HG02678 (cell line): ENCODE data around the gene XYLT1.
"Not testable (repeated sequence)": the region's sequence is repeated elsewhere in the genome, so short reads cannot be mapped to it uniquely, and the experiment has no call there.

ENCODE experiments used
- ATAC-seq: cut with Tn5 transposase; IDR thresholded peaks from one replicate; pipeline ENCODE4 v1.9.1; 2021; ENCODE audit warnings: mild to moderate bottlenecking, moderate library complexity; ENCODE audit not compliant: unreplicated experiment

XYLT1 gene

DNA sequence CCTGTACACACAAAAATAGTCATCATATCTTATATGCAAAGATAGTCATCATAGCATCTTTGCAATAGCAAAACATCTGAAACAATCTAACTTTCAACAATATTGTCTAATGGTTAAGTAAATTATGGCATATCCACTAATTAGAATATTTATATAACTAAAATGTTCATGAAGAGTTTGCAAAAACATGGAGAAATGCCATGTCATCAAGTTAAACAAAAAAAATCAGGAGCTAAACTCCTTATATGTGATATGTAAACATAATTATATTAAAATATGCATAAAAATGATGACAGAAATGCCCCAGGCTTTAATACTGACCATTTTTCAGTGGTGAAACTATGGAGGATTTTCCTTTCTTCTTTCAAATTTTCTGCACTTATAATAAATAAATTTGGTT, 22.3 kb upstream of the XYLT1 start:
- no peak for ATAC-seq

GRCh38 chr16:17491140-17491662, 20.4 kb upstream of the XYLT1 start:
- no peak for ATAC-seq

GRCh38 chr16:17488506-17488905, 17.7 kb upstream of the XYLT1 start:
- ATAC-seq: no peak

DNA sequence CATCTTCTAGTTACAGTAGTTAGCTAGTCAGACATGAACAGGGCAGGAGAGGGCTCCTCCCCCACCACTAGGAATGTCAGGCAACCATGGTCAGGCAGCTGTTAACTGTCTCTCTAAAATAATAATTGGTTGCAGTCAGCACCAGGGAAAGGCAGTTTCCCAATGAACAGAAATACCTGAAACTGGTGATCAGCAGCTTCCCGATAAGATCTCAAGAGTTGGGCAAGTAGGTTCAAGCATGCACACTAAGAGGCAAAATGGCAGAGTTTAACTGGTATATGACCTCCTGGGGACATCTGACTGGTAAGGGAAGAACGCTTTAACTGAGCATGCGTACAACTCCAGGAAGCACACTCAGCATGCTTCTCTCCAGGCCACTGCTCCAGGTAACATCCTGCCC, 12.6 kb upstream of the XYLT1 start:
- no peak for ATAC-seq

GRCh38 chr16:17482341-17482740, 11.6 kb upstream of the XYLT1 start:
- not testable (repeated sequence) for ATAC-seq

GRCh38 chr16:17481736-17482135, 11.0 kb upstream of the XYLT1 start:
- no peak for ATAC-seq

DNA sequence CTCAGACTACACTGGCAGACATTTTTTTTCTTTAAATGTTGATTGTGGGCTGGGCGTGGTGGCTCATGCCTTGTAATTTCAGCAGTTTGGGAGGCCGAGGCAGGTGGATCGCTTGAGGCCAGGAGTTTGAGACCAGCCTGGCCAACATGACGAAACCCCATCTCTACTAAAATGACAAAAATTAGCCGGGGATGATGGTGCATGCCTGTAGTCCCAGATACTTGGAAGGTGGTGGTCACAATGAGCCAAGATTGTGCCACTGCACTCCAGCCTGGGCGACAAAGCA, 6.4 kb upstream of the XYLT1 start:
- not testable (repeated sequence) for ATAC-seq

- ATAC-seq: peak; percentile 60
Observed at GRCh38 chr16:17476414-17477259, 5.9 kb upstream of the XYLT1 start.

DNA sequence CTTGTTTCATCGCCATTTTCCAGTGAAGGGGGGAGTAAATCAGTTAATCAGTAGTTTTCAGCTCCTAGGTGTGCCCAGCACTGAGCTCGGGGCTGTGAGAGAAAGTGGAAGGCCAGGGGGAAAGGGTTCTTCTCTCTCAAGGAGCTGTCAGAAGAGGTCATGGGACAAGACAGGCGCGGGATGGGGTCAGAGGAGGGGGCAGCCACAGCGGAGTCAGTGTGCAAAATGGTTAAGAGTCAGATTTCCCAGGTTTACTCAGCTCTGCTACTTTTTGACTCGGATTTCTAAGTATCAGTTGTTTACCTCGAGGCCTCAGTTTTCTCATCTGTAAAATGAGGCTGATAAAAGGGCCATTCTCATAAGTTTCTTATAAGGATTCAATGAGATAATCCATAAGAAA, 4.3 kb upstream of the XYLT1 start:
- no peak for ATAC-seq

GRCh38 chr16:17474572-17474971, 3.8 kb upstream of the XYLT1 start:
- ATAC-seq: no peak

DNA sequence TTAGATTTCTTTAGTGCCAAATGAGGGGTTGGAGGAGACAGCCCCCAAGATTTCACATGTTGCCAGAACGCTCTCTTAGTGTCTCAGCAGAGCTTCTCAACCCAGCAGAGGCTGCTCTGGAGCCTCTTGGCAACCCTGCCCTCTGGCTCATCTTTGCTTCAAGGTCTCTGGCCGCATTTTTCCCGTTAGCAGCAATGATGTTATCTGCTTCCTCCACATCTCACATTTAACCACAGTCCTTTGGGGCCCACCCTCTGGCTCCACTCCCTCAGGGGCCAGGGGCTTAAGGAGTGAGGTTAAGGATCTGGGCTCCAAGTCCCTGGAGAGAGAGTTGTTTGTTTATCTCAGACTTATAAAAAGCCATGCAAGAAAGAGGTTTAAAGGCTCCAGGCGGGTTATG, 3.3 kb upstream of the XYLT1 start:
- no peak for ATAC-seq

DNA sequence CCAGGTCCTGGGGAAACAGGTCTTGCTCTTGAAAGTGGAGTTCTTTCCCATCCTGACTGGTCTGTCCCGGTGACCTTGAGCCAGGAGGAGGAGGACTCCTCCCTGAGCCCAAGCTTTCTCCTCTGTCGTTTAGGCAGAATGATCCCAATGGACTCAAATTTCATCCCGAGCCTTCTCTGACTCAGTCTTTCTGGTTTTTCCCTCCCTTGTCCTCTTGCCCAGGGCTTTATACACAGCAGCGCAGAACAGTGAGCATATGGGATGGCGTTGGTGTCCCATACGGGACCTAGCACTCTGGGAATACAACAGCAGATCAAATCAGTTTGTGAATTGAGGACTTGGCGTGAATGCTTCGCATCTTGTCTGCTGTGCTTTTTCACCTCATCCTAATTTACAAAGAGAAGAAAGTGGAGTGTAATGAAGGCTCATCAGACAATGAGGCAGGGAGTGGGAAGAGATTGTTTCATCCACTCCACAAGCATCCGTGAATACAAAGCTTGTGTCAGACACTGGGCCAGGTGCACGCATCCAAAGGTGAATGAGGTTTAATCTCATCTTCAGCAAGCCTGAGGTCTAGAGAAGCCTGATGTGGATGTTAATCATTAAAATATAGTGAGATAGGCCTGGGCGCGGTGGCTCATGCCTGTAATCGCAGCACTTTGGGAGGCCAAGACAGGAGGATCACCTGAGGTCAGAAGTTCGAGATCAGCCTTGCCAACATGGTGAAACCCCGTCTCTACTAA, 1.1 kb upstream of the XYLT1 start:
- no peak for ATAC-seq

DNA sequence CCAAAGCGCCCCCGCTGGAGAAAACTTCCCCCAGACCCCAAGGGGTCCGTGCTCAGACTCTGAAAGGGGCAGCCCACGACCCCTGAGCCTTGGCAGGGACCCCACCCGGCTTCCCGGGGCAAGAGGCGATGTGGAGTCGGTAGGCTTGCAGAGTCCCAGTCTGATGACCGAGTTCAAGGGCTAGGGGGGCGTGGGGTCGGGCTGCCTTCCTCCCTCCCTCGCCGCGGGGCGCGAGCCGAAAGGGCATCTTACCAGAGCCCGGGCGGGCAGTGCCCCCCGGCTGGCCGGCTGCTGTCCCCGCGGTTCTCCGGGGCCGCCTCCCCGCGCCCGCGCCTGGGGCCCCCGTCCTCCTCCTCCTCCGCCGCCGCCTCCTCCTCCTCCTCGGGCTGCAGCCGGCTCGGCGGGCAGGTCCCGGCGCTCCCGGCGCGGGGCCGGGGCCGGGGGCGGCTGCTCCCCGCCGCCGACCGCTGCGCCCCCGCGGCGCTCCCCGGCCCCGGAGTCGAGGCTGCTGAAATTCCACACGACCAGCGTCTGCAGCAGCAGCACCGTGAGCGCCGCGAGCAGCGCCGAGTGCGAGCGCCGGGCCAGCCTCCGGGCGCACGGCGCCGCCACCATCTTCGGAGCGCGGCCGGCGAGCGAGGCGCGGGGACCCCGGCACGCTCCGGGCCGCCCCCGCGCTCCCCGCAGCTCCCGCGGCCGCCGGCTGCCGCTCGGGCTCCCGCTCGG, 415 bp downstream of the XYLT1 start:
- ATAC-seq: no peak

DNA sequence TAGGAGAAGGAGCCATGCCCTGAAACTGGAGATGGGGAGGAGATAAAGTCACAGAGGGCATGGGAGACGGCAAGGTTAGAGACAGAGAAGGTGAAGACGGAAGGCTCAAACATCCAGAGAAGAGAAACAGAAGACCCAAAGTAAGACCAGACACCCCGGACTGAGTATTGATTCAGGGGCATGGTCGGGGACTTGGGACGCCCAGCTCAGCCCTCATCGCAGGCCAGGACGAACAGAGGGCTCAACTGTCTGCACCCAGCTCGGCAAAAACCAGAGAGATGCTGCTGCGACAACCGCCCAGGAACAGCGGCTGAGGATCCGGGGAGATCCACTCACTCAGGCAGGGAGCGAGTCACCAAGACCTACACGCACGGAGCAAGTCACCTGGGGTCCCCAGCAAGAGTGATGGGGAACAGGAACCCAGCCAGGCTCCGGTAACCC, 999 bp downstream of the XYLT1 start:
- ATAC-seq: no peak

DNA sequence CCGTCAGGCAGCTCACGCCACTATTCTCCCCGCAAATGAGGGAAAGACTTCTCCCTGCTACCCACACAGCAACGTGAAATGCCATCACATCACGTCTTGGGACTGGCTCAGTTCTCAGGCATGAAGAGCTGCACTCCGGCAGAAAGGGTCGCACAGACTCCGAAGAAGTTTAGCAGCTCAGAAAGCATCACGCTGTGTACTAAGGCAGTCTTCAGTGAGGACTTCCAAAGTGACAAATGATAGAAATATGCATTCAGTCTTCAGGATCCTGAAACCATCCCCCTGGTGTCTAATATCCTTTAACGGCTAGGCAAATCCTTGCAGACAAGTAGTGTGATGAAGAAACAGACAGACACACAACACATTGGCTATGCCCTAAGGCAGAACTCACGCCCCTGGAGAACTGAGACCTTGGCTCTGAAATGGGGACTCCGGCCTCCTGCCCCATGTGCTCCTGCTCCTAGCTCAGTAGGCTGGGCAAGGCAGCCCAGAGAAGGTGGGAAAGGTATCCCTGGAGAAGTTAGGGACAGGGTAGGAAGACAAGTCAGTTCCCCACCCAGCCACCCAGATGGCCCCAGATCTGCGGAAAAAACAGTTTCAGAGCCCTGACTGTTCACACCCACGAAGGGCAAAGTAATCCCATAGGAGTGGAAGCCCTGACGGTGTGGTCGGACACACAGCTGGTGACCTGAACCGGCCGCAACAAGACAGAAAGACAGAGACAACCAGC, 1.6 kb downstream of the XYLT1 start:
- no peak for ATAC-seq

DNA sequence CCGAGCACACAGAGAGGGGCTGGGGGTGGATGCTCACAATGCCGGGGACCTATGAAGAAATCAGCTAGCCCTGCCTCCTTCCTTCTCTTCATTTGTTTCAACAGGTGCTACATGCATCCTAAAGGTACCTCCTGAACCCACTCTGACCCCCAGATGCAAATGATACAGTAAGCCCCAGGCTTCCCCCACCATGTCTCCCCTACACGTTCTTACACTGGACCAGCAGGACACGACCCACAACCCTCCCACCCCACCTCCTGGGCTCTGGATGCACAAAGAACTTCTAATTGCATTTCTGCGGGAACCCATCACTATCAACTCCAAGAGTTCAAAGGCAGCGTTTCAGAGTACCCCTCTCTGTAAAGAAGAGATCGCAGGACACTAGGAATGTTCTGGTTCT, 2.1 kb downstream of the XYLT1 start:
- ATAC-seq: no peak

GRCh38 chr16:17467923-17468540, 2.7 kb downstream of the XYLT1 start:
- no peak for ATAC-seq

DNA sequence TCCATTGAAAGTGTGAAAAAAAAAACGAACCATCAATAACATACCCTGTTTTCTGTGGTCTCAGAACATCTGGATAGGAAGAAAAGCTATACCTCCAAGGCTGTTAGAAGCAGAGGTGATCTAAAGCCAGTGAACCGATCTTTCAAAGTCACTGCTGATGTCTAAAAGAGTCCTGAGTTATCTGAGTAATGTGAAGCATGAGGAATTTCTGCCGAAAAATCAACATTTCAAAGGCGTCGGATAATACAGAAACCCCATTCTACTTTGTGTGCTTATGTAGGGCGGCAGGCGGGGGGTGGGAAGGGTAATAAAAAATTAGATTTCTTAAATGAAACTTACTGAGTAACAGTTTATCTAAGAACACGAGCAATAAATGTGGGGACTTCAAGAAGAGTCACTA, 3.9 kb downstream of the XYLT1 start:
- ATAC-seq: no peak

- ATAC-seq: no peak
Observed at GRCh38 chr16:17465460-17465859, 5.3 kb downstream of the XYLT1 start.

DNA sequence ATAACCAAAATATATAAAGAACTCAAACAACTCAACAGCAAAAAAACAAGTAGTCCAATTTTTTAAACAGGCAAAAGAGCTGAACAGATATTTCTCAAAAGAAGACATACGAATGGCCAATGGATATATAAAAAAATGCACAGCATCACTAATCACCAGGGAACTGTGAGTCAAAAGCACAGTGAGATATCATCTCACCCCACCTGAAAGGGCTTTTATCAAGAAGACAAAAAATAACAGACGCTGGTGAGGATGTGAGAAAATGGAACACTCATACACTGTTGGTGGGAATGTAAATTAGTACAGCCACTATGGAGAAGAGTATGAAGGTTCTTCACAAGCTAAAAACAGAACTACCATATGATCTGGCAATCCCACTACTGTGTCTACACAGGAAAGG, 7.4 kb downstream of the XYLT1 start:
- no peak for ATAC-seq
